ENCODE results near the gene GPR37. TPM values are rescaled to one million over a fixed set of nuclear protein-coding genes. Genes with fewer than 3 reads are reported as not detected.
A peak's percentile ranks its signal among the peaks of the same experiment; 100 is the strongest.

Gene GPR37
- total RNA-seq, 1 donor from 2014 or later: 43.7 TPM

GRCh38 chr7:124768525-124768924, 2.9 kb upstream of the GPR37 start:
- Mint-ChIP-seq H3K4me3 (ENCODE audit: unreplicated experiment) (no peak overlapping the region), H3K27ac (ENCODE audit: unreplicated experiment) (no peak overlapping the region), H3K27me3 (ENCODE audit: unreplicated experiment) (no peaks in the 10 kb centered on the region), H3K4me1 (ENCODE audit: unreplicated experiment) (peaks cover 10% of the 10 kb centered on the region), H3K36me3 (ENCODE audit: unreplicated experiment) (peaks cover 4% of the 10 kb centered on the region), H3K9me3 (ENCODE audit: unreplicated experiment) (no peaks in the 10 kb centered on the region)
- TF ChIP-seq CTCF (IDR thresholded peaks at IDR 0.05): no peak
- DNase-seq (ENCODE audit: extremely low spot score, unreplicated experiment): no peak

- H3K27ac Mint-ChIP-seq (ENCODE audit: unreplicated experiment): peak overlapping the region; percentile 81
- peak overlapping the region; percentile 94 for H3K4me3 Mint-ChIP-seq (ENCODE audit: unreplicated experiment)
- H3K4me1 Mint-ChIP-seq (ENCODE audit: unreplicated experiment): peaks cover 30% of the 10 kb centered on the region
- no peaks in the 10 kb centered on the region for H3K27me3 Mint-ChIP-seq (ENCODE audit: unreplicated experiment)
- H3K9me3 Mint-ChIP-seq (ENCODE audit: unreplicated experiment): peaks cover 5% of the 10 kb centered on the region
- peaks cover 19% of the 10 kb centered on the region for H3K36me3 Mint-ChIP-seq (ENCODE audit: unreplicated experiment)
- no peak for TF ChIP-seq CTCF (IDR thresholded peaks at IDR 0.05)
- peak; percentile 85 for DNase-seq (ENCODE audit: extremely low spot score, unreplicated experiment)
Measured at GRCh38 chr7:124764847-124765400, 668 bp downstream of the GPR37 start.

- H3K4me1 Mint-ChIP-seq (ENCODE audit: unreplicated experiment): peaks cover 36% of the 10 kb centered on the region
- peaks cover 5% of the 10 kb centered on the region for H3K9me3 Mint-ChIP-seq (ENCODE audit: unreplicated experiment)
- no peak for DNase-seq (ENCODE audit: extremely low spot score, unreplicated experiment)
- peak overlapping the region; percentile 94 for H3K4me3 Mint-ChIP-seq (ENCODE audit: unreplicated experiment)
- no peaks in the 10 kb centered on the region for H3K27me3 Mint-ChIP-seq (ENCODE audit: unreplicated experiment)
- peak overlapping the region; percentile 81 for H3K27ac Mint-ChIP-seq (ENCODE audit: unreplicated experiment)
- H3K36me3 Mint-ChIP-seq (ENCODE audit: unreplicated experiment): peaks cover 25% of the 10 kb centered on the region
- TF ChIP-seq CTCF (IDR thresholded peaks at IDR 0.05): no peak
Measured at GRCh38 chr7:124764051-124764846, 1.3 kb downstream of the GPR37 start.

GRCh38 chr7:124762611-124763143, 2.9 kb downstream of the GPR37 start:
- Mint-ChIP-seq H3K9me3 (ENCODE audit: unreplicated experiment) (peaks cover 5% of the 10 kb centered on the region), H3K36me3 (ENCODE audit: unreplicated experiment) (peaks cover 33% of the 10 kb centered on the region), H3K27me3 (ENCODE audit: unreplicated experiment) (no peaks in the 10 kb centered on the region), H3K27ac (ENCODE audit: unreplicated experiment) (no peak overlapping the region), H3K4me1 (ENCODE audit: unreplicated experiment) (peaks cover 36% of the 10 kb centered on the region), H3K4me3 (ENCODE audit: unreplicated experiment) (peak overlapping the region; percentile 94)
- TF ChIP-seq CTCF (IDR thresholded peaks at IDR 0.05): no peak
- DNase-seq (ENCODE audit: extremely low spot score, unreplicated experiment): no peak

- H3K9me3 Mint-ChIP-seq (ENCODE audit: unreplicated experiment): peaks cover 5% of the 10 kb centered on the region
- no peak overlapping the region for H3K27ac Mint-ChIP-seq (ENCODE audit: unreplicated experiment)
- TF ChIP-seq CTCF (IDR thresholded peaks at IDR 0.05): no peak
- no peak for DNase-seq (ENCODE audit: extremely low spot score, unreplicated experiment)
- H3K4me1 Mint-ChIP-seq (ENCODE audit: unreplicated experiment): peaks cover 36% of the 10 kb centered on the region
- H3K4me3 Mint-ChIP-seq (ENCODE audit: unreplicated experiment): peak overlapping the region; percentile 60
- peaks cover 39% of the 10 kb centered on the region for H3K36me3 Mint-ChIP-seq (ENCODE audit: unreplicated experiment)
- H3K27me3 Mint-ChIP-seq (ENCODE audit: unreplicated experiment): no peaks in the 10 kb centered on the region
Measured at GRCh38 chr7:124761164-124761715, 4.4 kb downstream of the GPR37 start.
